ENCODE measurements around the gene PIP4K2A.

DNA sequence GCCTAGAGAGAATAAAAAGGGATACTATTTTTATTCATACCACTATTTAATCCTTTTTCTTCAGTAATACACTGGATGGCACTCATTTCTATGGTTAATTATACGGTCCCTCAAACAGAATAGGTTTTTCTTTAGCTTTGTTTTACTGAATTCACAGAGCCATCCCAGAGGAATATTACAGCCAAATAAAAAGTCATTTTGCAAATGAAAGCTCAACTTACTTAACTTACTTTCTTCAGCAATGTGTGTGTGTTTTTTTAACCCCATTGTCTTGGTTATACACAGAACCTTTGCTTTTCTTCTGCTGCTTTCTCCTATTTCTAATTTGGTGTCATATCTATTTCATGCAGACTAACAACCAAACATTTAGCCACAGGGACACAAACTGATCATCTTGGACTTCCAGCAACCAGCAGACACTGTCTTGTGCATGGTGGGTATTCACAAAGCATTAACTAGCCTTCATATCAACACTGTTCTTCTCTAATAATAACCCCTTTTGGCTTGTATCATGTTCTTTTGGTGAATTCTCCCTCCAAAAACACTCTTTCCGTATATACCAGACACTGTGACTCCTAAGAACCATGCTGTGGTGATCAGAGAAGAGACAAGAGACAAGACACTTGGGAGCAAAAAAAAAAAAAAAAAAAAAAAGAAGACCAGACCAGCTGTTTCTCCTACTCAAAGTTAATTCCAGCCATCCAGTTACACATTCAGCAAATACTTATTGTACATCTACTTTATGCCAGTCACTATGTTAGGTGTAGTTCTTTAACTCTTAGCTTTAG, 40.4 kb downstream of the PIP4K2A start:
- TF ChIP-seq CTCF (IDR thresholded peaks at IDR 0.05) (no peak), POLR2A (IDR thresholded peaks at IDR 0.05) (no peak)
